Caki2 (cell line): ENCODE results near the gene ZNF223. TPM values are rescaled to one million over a fixed set of nuclear protein-coding genes. Genes with fewer than 3 reads are reported as not detected.

Source experiments
- DNase-seq: peaks from one replicate; pipeline ENCODE4 v3.0.0-alpha.2; 2015; ENCODE audit warnings: low read depth
- in situ Hi-C: cut with HindIII; loops from 2 replicates; pipeline ENCODE4 v1.10.0; 2016; ENCODE audit warnings: low sequenced_read_pairs, low pct_unique_long_range_greater_than_20kb, mixed read lengths
- total RNA-seq: library from RNA; depleted of rRNA; stranded (reverse); fragments of >200 nt; shearing (Covaris generic); gene quantifications from 2 replicates; pipeline ENCODE4 v1.2.3, GENCODE V29; 2014; ENCODE audit warnings: low replicate concordance

Gene ZNF223
- total RNA-seq, 1 experiment from 2014 or later: 3.2 TPM

GRCh38 chr19:44061038-44061437, 9.2 kb downstream of the ZNF223 start:
- no peak for DNase-seq

DNA sequence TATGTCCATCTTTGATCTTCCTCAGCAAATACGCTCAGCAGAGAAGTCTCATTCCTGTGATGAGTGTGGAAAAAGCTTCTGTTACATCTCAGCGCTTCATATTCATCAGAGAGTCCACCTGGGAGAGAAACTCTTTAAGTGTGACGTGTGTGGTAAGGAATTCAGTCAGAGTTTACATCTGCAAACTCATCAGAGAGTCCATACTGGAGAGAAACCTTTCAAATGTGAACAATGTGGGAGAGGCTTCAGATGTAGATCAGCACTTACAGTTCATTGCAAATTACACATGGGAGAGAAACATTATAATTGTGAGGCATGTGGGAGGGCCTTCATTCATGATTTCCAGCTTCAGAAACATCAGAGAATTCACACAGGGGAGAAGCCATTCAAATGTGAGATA, 14.5 kb downstream of the ZNF223 start:
- in situ Hi-C loops: no loop called here
- DNase-seq: no peak

More at GRCh38 chr19:44061038-44061437, 9.2 kb downstream of the ZNF223 start:
- in situ Hi-C loops: no loop called here

GRCh38 chr19:44069415-44069814, 17.6 kb downstream of the ZNF223 start:
- in situ Hi-C loops: no loop called here
- no peak for DNase-seq

DNA sequence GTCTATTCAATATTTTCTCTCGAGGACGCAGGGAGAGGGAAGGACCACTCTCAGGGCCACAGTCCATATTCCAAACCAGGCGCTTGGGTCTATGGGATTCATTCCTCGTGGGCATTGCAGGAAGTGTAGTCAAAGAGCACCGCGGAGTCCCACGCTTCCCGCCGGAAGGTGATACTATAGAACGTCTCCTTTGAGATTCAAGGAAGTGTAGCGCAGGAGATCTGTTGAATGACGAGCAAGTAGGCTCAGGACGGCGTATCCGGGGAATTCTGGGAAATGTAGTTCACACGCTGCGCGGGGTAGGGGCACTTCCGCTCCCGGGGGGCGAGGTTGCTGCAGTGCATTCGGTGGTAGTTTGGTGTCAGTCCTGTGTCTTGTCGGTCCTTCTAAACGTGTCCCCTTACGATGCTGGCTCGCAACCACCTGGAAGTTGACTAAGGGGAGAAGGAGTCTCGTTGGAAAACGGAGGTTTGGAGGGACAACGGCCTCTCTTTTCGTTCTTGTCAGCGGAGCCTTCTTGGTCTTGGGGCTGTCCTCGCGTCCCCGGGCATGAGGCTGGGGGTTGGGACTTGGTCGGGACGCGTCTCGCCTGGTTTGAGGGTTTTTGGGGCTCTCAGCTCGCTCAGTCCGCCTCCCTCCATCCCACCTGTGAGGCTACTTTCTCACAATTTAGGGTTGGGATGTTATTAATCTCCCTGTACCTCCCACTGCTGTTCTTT, 20.1 kb downstream of the ZNF223 start, which contains the start of gene ZNF284:
TSS of gene ZNF284 (plus strand) at position 336 of the 719 bp plus-strand sequence. CDS start 4,231 bp downstream, outside the sequence.
- DNase-seq: peak; percentile 88
- in situ Hi-C loops: no loop called here

DNA sequence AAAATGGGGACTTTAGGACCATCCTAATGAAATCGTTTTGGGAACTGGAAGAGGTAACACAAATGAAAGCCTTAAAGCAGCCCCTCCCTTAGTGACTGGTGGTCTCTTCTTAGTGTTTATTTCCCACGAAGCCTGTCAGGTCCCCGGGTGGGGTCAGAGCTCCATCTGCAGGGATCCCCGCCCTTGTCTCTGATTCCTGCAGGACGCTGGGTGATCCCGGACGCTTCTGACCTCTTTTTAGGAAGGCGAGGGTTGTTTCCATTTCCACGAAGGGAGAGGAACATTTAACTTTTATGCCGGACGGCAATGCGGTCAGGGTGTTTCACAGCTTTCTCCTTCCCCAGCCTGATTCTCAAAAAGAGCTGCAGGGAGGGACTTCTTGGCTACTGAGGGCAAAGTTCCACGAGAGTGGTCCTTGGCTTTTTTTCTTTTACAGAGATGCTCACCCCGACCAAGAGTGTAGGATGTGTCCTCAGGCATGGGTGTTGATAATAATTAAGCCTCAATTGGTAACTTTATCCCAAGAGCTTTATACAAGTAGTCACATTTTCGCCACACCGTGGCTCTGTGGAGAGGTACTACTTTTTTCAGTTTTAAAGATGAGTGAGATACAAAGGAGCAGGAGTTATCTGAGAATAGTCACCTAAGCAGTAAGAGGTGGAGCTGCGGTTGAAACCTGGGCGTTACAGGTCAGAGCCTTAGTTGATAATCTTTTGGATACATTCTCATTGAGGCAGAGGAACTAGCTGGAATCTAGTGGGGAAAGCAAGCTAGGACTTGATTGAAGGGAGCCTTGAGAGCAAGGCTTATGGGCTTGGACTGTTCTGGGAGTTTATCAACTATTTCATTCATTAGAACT, 20.9 kb downstream of the ZNF223 start:
- in situ Hi-C loops: no loop called here
- DNase-seq: peak; percentile 27

DNA sequence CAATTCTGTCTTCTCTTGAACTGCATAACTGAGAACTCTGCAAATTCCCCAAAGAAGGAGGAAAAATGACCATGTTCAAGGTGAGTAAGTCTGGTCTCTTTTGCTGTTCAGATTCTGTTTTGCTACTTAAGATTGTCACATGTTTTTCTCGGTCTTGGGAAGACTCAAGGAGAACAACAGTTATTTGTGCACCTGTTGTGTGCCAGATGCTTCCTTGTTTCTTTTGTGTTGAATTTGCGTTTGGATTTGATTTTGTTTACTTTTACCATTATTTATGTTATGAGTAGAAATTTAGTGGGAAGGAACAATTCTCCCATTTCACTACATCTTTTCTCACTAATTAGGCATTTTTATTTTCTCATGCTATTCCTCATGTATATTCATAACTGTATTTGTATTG, 24.5 kb downstream of the ZNF223 start:
- in situ Hi-C loops: no loop called here
- DNase-seq: no peak

DNA sequence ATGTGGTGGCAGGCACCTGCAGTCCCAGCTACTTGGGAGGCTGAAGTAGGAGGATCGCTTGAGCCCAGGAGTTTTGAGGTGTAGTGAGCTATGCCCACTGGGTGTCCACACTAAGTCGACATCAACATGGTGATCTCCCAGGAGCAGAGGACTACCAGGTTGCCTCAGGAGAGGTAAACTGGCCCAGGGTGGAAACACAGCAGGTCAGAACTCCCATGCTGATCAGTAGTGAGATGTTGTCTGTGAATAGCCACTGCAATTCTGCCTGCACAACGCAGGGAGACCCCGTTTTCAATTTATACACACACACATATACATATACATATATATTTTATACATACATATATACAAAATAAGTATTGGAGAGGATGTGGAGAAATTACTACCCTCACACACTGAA, 40.3 kb downstream of the ZNF223 start:
- in situ Hi-C loops: no loop called here
- no peak for DNase-seq

GRCh38 chr19:44093931-44094765, 42.3 kb downstream of the ZNF223 start, which contains the start of gene ZNF224:
Gene ZNF224, plus strand, starts transcription at chr19:44094361. Its CDS starts 3,513 bp downstream, at chr19:44097874.
- DNase-seq: peak; percentile 85
- in situ Hi-C loops: no loop called here

GRCh38 chr19:44107751-44108150, 55.9 kb downstream of the ZNF223 start:
- no peak for DNase-seq
- in situ Hi-C loops: no loop called here

DNA sequence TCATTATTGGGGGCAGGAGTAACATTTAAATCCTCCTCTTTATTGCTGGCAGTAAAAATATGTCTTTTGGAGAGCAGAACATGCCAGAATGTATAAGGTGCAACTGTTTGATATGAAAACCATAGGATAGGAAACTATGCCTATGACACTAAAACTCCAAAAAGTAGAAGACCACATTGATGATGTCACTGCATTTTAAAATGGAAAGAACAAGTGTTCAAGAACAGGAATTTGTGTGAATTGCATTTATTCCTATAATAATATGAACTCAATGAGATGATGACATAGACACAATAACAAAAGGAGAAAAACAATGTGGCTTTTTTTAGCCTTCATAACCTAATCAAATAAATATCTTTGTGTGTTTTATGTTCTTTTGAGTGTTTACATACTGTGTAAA, 57.6 kb downstream of the ZNF223 start:
- DNase-seq: no peak

GRCh38 chr19:44111910-44112463, 60.2 kb downstream of the ZNF223 start:
- peak; percentile 81 for DNase-seq
- in situ Hi-C loops: no loop called here

More for the DNA sequence above, 57.6 kb downstream of the ZNF223 start:
- in situ Hi-C loops: no loop called here

DNA sequence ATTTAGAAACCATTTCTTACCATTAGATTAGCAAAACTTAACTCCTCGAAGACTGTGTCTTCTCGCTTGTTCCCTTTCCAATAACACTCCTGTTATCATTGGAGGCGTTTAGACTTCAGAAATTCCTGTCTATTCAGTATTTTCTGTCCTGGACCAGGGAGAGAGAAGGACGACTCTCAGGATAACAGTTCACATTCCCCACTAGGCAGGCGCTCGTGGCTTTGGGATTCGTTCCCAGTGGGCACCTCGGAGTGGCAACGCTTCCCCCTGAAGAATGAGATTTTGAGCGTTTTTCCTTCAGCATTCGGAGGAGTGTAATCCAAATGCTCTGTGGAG, 60.9 kb downstream of the ZNF223 start:
- in situ Hi-C loops: no loop called here
- DNase-seq: no peak

DNA sequence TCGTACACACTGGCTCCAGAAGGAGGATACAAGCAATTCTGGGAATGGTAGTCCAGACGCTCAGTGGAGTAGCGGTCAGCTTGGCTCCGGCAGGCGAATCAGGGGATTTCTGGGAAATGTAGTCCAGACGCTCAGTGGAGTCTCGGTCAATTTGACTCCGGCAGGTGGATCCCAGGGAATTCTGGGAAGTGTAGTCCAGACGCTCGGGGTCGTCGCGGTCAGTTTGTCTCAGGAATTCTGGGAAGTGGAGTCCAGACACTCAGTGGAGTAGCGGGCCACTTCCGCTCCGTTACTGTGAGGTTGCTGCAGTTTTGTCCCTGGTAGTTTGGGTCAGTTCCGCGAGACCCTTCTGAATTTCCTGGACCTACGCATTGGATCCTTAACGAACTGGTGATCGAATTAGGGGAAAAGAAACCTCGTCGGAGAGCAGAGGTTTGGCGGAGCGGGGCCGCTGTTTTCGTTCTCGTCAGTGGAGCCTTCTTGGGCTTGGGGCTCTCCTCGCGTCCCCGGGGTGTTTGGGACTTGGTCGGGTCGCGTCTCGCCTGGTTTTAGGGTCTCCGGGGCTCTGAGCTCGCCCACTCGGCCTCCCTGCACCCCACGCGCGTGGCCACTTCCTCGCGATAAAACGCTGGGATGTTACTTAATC, 61.4 kb downstream of the ZNF223 start, which contains the start of gene ZNF225:
TSS of gene ZNF225 (plus strand) at position 262 of the 646 bp plus-strand sequence. CDS start 2,429 bp downstream, outside the sequence.
- peak; percentile 97 for DNase-seq
- in situ Hi-C loops: no loop called here

DNA sequence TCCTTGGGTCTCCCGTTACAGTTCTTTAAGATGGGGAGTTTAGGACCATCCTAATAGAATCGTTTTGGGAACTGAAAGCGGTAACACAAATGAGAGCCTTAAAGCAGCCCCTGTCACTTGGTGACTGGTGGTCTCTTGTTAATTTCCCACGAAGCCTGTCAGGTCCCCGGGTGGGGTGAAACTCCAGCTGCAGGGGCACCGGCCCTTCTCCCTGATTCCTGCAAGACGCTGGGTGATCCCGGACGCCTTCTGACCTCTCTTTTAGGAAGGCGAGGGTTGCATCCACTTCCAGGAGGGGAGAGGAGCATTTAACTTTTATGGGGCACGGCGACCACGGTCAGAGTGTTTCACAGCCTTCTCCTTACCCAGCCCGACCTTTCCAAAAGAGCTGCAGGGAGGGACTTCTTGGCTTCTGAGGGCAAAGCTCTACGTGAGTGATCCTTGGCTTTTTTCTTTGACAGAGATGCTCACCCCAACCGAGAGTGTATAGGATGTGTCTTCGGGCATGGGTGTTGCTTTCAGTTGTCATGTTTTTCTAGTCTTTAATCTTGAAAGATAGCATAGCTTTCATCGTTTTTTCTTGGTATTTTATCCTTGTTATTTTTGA, 62.1 kb downstream of the ZNF223 start:
- in situ Hi-C loops: no loop called here
- DNase-seq: peak; percentile 25
